ENCODE results near the gene SSUH2.

Gene SSUH2

GRCh38 chr3:8578282-8578681, 66.3 kb downstream of the SSUH2 start:
- no peak for DNase-seq

GRCh38 chr3:8576841-8577571, 67.6 kb downstream of the SSUH2 start:
- no peak for DNase-seq

DNA sequence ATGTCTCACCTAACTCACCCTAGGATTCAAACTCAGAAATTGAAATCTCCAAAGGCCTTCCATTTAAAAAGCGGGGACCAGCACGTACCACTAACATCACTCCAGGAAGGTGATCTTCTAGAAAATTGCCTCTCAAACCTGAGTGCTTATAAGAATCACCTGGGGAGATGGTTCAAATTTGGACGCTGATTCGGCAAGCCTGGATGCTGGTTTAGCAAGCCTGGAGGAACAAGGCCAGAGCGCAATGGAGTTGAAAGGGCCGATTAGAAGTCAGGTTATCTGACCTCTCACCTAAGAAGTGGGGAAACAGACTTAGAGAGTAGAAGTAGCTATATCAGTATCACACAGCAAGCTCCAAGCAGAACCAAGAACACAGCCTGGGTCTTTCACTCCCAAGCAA, 68.2 kb downstream of the SSUH2 start:
- no peak for DNase-seq

GRCh38 chr3:8575364-8576104, 69.1 kb downstream of the SSUH2 start:
- DNase-seq, result no peak

- no peak for DNase-seq
Observed at GRCh38 chr3:8574670-8575322, 69.8 kb downstream of the SSUH2 start.

DNA sequence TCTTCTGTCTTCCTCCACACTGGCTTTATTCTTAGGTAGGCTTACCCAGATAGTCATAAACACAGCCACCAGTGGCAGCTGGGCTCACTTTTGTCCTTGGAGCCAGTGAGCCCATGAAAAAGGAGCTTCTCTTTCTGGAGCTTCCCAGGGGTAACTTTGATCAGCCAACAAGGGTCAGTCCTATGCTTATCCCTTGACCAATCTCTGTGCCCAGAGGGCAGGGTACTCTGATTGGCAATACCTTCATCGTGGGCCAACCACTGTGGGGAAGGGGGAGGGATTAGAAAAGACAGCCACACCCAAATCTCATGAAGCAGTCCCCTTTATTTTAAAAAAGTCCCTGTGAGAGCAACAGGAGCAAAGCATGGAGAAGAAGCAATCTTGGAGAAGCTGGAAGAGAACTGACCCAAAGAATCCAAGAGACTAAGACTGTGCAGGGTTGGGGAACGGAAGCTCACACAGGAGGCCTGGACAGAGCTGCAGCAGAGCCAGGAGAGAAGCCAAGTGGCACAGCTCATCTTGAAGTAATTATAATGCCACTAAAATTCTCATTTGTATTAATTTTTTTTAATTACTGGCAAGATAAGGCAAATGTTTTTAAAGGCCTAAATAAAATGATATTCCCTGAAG, 70.4 kb downstream of the SSUH2 start:
- no peak for DNase-seq

DNA sequence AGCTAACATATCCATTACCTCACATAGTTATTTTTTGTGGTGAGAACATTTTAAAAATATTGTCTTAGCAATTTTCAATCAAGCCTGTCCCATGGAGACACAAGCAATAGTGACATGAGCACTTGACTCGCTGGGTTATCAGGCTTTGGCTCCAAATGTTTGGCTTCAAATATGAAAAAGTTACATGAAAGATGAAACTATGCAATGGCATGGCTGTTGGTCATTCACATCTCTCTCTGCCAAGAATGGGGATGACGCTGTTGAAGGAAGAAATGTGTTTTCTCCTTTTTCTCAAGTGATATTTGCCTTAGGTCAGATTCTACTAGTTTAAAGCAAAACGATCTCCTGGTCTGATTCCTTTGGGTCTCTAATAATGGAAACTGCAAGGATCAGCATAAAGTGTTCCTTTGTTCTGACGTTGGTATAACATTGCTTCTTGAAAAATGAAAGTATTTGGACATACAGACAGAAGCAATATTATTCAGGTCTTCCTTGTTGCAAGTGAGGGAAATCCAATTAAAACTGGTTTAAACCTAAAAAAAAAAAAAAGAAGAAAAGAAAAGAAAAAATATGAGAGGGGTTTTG, 71.2 kb downstream of the SSUH2 start:
- no peak for DNase-seq

DNA sequence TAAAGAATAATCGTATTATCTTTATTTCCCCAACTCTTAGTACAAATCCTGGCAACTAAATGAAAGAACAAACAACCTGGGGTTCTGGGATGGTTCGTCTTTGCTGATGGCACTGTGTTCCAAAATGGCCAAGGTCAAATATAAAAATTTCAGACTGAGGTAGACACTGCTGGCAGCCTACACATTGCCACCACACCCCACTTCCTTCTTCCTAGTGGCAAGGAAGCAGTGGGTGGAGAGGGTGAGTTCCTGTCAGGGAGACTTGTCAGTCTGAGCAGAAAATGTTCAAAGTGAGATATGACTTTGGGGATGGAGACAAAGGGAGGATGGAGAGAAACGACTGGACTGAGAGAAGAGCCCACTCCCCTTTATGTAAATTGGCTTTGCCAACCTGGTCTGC, 73.3 kb downstream of the SSUH2 start:
- no peak for DNase-seq
